ENCODE results near the gene RILPL1.

DNA sequence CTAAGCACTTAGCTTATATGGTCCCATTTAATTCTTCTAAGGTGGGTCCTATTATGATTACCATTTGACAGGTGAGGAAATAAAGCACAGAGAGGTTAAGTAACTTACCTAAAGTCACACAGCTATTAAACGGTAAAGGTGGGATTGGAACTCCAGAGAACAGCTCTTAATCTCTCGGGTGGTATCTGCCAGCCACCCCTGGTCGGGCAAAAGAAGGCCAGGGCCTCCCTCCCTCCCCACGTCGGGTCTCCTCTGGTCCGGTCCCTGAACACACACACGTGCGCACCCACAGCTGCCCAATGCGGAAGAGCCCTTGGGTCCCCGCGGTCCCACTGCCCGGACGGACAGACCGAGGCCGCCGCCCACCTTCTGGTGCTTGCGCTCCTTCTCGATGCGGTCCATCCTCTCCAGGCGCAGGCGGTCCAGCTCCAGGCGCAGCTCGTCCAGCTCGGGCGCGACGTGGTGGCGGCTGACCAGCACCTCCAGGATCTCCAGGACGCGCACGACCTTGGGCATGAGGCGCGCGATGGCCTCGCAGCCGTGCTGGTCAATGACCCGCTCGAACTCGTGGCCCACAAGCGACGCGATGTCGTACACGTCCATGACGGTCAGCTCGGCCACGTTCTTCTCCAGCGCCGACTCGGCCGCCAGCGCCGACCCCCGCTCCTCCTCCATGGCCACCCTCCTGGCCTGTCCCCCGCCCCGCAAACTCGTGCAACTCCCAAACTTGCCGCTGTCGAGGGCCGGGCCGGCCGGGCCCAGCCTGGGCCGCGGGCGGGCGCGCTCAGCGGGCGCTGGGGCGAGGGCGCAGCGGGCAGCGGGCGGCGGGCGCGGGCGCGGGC, 490 bp downstream of the RILPL1 start:
- no peak for TF ChIP-seq POLR2AphosphoS5 (IDR thresholded peaks at IDR 0.05; ENCODE audit: borderline replicate concordance, low read depth, low read length)
- no peak for TF ChIP-seq EZH2 (IDR thresholded peaks at IDR 0.05)
- no peak for TF ChIP-seq FOXP2 (optimal IDR thresholded peaks at IDR 0.05; ENCODE audit: control extremely low read depth, extremely low read length, insufficient read depth)
